ES-I3 (cell line): Measurements from ENCODE around the gene ZNF821.
A peak's percentile ranks its signal among the peaks of the same experiment; 100 is the strongest.

Experiments used
- H3K36me3 ChIP-seq: 2 replicates; pipeline ENCODE4 v1.6.1; 2013; ENCODE audit warnings: mild to moderate bottlenecking, low read length, control low read depth, moderate library complexity; ENCODE audit not compliant: insufficient read depth
- H3K4me1 ChIP-seq: 2 replicates; pipeline ENCODE4 v1.6.1; 2013; ENCODE audit warnings: mild to moderate bottlenecking, control low read depth, low read length; ENCODE audit not compliant: insufficient read depth
- H3K9ac ChIP-seq: 2 replicates; pipeline ENCODE4 v1.6.1; 2013; ENCODE audit warnings: low read depth, mild to moderate bottlenecking, low read length, moderate library complexity
- H3K9me3 ChIP-seq: 2 replicates; pipeline ENCODE4 v1.6.1; 2013; ENCODE audit warnings: mild to moderate bottlenecking, low read length, moderate library complexity; ENCODE audit not compliant: control insufficient read depth, insufficient read depth

Gene ZNF821, protein sequence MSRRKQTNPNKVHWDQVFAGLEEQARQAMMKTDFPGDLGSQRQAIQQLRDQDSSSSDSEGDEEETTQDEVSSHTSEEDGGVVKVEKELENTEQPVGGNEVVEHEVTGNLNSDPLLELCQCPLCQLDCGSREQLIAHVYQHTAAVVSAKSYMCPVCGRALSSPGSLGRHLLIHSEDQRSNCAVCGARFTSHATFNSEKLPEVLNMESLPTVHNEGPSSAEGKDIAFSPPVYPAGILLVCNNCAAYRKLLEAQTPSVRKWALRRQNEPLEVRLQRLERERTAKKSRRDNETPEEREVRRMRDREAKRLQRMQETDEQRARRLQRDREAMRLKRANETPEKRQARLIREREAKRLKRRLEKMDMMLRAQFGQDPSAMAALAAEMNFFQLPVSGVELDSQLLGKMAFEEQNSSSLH

DNA sequence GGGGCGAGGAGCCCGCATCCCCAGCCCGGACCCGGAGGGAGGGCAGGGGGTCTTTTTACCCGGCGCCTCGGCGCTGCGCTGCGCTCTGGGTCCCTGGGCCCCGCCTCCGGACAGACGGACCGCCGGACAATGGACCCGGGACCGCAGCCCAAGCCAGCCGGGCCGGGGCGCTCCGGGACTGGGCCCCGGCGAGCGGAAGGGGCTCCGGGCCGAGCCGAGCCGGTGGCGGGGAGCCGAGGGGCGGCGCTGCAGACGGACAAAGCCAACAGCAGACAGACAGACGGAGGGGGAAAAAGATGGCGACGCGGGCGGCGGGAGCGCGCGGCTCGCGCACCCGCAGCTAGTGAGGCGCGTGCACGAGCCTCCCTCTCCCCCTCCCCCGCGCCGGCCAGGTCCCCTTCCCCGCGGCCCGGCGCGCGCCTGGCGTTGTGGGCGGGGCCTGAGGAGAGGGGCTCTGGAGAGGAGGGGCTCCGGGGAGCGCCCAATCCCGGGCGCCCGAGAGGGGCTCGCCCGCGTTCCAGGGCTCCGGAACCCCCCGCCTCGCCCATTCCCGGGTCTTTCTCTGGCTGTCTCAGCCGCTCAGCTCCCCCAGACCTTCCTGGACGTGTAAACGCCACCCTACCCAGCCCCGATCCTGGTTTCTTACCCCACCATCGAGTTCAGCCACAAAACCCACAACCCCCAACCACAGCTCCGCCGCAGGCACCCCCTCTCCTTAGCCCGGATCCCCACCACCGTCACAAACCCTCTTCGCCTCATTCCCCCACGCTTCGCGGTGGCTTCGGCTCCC is at the start of gene ZNF821:
TSS of gene ZNF821 (minus strand) at position 334 of the 790 bp plus-strand sequence. CDS start 4,236 bp downstream, outside the sequence.
- Histone ChIP-seq H3K9ac (peak within 1 kb of the TSS; percentile 93), H3K36me3 (peaks cover 8% of the 10 kb centered on the region), H3K4me1 (peaks cover 9% of the 10 kb centered on the region), H3K9me3 (no peaks in the 10 kb centered on the region)

DNA sequence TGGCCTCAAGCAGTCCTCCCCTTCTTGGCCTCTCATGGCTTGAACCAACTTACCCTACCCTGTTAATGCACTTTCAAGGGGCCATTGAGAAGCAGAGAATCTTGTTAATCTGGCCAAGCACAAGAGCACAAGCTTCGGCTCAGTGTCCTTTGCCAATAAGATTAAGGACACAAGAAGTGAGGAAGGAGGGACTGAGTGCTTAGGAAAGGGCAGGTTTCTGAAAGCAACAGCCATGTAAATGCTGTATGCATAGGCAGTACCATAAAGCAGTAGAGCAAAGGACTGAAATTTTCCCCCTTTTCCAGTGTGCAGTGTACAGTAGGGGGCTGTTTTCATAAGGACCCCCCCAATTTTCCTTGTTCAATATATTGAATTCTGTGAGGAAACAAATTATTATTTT is 49.0 kb upstream of the ZNF821 start:
- peaks cover 36% of the 10 kb centered on the region for H3K36me3 ChIP-seq
- no peak overlapping the region for H3K9ac ChIP-seq
- H3K9me3 ChIP-seq = no peaks in the 10 kb centered on the region
- no peaks in the 10 kb centered on the region for H3K4me1 ChIP-seq

DNA sequence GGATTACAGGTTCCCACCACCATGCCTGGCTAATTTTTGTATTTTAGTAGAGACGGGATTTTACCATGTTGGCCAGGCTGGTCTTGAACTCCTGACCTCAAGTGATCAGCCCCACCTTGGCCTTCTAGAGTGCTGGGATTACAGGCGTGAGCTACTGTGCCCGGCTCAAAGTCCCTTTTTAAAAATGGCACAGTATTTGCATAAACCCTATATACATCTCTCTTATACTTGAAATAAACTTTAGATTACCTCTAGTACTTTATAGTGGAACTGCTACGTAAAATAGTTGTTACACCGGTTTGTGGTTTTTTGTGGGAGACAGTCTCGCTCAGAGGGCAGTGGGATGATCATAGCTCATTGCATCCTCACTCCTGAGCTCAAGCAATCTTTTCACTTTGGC is 47.6 kb upstream of the ZNF821 start:
- no peak overlapping the region for H3K9ac ChIP-seq
- H3K9me3 ChIP-seq = no peaks in the 10 kb centered on the region
- peaks cover 42% of the 10 kb centered on the region for H3K36me3 ChIP-seq
- no peaks in the 10 kb centered on the region for H3K4me1 ChIP-seq

DNA sequence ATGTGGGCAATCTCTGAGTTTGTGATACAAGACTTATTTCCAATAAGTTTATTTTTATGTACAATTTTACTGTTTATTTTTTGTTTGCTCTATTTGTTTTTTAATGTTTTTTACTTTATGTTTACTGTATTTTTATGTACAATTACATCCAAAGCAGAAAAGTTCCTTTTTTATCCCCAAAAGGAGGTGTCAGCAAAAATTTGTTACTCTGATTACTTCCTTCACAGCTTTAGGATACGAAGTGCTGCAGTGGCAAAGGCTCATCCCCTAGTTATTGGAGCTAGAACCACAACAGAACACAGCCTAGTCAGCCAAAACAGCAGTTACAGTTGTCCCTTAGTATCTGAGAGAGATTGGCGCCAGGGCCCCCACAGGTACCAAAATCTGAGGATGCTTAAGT is 47.0 kb upstream of the ZNF821 start:
- peaks cover 42% of the 10 kb centered on the region for H3K36me3 ChIP-seq
- no peak overlapping the region for H3K9ac ChIP-seq
- no peaks in the 10 kb centered on the region for H3K9me3 ChIP-seq
- no peaks in the 10 kb centered on the region for H3K4me1 ChIP-seq

DNA sequence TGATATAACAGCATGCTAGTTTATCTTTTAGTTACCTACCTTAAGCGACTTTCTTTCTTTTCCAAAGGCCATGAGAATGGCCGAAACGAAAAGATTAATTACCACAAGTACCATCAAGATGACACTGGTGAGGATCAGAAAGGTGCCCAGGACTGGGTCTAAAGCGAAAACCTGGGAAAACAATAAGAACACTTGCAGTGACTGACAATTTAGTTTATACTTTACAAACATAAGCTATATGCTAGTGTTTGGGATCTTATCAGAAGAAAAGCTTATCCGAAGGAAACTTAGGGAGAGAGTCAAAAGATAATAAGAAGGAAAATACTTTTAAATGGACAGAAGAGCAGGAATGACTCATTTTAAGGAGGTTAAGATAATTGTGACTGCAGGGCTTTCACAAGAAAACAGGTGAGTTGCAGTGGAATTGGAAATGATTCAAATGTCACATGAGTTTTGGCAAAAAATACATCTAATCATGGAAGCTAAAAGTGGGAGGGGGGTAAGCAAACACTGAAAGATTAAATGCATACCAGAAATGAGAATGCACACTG is 46.1 kb upstream of the ZNF821 start:
- Histone ChIP-seq H3K9ac (no peak overlapping the region), H3K36me3 (peaks cover 42% of the 10 kb centered on the region), H3K9me3 (no peaks in the 10 kb centered on the region), H3K4me1 (no peaks in the 10 kb centered on the region)

DNA sequence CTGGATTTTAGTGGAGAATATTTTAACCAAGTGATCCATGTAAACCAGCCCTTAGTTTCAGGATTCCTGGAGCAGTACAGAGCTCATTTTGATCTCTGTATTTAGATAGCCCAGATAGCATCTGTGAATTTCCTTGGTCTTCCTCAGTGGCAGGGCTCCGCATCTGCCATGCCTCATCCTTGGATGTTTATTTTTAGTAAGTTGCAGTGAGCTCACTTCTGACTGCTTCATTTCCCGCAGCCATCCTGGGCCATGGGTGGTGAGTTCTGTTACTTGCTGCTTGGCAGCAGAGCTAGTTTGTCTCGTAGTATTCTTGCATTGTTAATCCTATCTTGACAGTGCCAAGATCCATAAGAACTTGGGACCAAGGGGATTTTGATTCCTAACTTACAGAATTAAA is 45.1 kb upstream of the ZNF821 start:
- Histone ChIP-seq H3K9ac (no peak overlapping the region), H3K36me3 (peaks cover 45% of the 10 kb centered on the region), H3K4me1 (no peaks in the 10 kb centered on the region), H3K9me3 (no peaks in the 10 kb centered on the region)

DNA sequence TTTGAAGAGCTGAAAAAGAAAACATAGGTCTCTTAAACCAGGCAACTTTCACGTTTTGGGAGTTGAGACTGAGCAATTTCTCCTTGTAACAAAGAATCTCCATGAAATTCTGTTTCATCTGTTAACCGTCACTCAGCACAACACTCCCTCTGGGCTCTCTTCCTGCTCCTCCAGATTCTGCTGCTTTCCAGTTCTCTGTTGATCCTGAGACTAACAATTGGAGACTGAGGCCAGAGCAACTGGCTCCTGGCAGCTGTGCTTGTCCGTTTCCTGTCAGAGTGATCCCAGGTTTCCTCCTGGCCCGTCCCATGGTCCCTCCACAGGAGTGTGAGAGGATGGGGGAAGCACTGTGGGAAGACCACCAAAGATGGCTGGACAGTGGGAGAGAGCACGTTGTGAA is 43.8 kb upstream of the ZNF821 start:
- Histone ChIP-seq H3K9me3 (no peaks in the 10 kb centered on the region), H3K9ac (no peak overlapping the region), H3K36me3 (peaks cover 42% of the 10 kb centered on the region), H3K4me1 (no peaks in the 10 kb centered on the region)

DNA sequence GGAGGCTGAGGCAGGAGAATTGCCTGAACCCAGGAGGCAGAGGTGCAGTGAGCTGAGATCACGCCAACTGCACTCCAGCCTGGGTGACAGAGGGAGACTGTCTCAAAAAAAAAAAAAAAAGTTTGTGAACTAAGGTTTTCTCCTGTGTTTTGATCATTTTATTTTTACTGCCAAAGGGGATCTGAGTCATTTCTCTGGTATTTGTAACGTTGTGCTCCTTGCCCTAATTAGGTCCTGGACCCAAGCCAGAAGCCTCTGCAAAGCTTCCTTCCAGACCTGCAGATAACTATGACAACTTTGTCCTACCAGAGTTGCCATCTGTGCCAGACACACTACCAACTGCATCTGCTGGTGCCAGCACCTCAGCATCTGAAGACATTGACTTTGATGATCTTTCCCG is 43.4 kb upstream of the ZNF821 start:
- H3K4me1 ChIP-seq = no peaks in the 10 kb centered on the region
- H3K9ac ChIP-seq = no peak overlapping the region
- H3K36me3 ChIP-seq = peaks cover 46% of the 10 kb centered on the region
- no peaks in the 10 kb centered on the region for H3K9me3 ChIP-seq

DNA sequence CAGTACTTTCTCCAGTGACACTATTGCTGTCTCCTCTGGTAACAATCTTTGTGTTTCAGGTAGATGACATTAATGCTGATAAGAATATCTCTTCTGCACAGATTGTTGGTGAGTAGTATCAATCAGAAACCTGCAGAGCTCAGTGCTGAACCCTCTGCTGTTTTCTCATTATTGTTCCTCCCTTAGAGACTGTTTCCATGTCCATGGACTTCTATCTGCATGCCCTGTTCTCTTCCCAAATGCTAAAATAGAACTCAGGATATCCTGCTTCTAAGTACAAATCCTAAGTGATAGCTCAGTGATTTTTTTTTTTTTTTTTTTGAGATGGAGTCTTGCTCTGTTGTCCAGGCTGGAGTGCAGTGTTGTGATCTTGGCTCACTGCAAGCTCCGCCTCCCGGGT is 40.7 kb upstream of the ZNF821 start:
- Histone ChIP-seq H3K36me3 (peaks cover 57% of the 10 kb centered on the region), H3K9me3 (no peaks in the 10 kb centered on the region), H3K4me1 (no peaks in the 10 kb centered on the region), H3K9ac (no peak overlapping the region)

DNA sequence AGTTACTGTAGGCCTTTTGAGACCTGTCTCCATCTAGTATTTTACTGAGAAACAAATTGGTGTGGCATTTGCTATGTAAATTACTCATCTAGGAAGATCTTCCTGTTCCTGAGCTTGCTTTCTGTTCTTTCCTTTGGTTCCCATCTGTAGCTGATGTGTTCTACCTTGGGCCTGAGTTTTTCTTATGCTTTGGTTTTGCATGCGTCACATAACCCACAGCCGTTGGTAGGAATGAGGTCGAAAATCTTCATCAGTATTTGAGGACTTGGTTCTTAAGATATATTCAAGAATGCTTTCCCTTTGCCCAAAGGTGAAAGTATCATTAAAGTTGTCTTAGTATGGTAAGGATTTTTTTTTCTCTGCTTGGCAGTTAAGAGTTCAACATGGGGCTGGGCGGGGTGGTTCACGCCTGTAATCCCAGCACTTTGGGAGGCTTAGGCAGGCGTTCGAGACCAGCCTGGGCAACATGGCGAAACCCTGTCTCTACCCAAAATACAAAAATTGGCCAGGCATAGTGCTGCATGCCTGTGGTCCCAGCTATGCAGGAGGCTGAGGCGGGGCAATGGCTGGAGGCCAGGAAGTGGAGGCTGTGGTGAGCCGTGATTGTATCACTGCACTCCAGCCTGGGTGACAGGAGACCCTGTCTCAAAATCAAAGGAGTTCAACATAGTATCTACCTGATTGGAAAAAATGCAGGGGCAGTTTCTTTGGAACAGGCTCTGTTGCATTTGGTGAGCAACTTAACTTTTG is 40.1 kb upstream of the ZNF821 start:
- peaks cover 58% of the 10 kb centered on the region for H3K36me3 ChIP-seq
- no peaks in the 10 kb centered on the region for H3K9me3 ChIP-seq
- H3K9ac ChIP-seq = no peak overlapping the region
- no peaks in the 10 kb centered on the region for H3K4me1 ChIP-seq

DNA sequence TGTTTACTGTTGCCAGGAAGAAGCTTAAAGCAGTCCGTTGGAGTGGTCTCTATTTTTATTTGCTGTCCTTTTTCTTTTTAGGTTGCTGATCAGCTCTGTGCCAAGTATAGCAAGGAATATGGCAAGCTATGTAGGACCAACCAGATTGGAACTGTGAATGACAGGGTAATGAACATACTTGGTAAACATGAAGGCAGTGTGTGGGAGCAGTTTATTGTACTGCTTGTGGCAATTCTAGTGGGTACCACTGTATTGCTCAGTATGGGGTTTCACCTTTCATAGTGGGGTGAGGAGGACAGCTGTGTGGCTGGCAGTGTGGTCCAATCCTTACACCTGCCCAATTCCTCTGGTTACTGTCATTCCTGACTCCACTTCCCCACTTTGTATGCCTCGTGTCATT is 36.7 kb upstream of the ZNF821 start:
- Histone ChIP-seq H3K4me1 (no peaks in the 10 kb centered on the region), H3K9ac (no peak overlapping the region), H3K36me3 (peaks cover 68% of the 10 kb centered on the region), H3K9me3 (no peaks in the 10 kb centered on the region)

DNA sequence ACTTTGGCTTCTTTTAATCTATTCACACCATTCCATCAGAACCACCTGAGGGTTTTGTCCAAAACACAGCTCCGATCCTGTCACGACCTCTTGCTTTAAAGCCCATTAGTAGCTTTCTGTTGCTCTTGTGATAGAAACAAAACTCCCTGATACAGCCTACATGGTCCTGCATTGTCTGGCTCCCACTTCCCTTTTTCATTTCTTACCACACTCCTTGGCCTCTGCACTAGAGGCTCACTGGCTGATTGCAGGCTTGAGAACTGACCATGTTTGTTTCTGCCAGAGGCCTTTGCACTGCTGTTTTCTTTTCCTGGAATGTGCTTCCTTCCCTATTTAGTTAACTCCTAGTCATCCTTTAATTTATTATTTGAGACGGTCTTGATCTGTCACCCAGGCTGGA is 35.1 kb upstream of the ZNF821 start:
- Histone ChIP-seq H3K9me3 (no peaks in the 10 kb centered on the region), H3K4me1 (no peaks in the 10 kb centered on the region), H3K9ac (no peak overlapping the region), H3K36me3 (peaks cover 66% of the 10 kb centered on the region)

DNA sequence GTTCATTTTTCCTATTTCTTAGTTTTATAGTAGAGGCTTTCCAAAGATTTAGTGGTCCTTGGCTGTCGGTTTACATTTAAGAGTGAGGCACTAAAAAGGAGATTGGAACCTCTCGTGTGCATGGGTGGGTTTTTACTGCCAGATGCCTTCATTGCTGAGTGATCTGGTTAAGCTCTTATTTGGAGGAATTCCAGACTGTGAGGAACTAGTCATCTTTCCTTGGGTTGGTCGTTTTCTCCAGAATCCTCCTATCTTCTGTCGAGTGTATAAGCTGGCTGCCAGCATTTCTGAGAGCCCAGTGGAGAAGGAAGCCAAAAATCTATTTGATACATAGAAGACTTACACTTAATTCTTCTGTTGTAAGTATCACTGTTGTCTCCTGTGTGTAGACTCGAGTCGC is 33.9 kb upstream of the ZNF821 start:
- peaks cover 60% of the 10 kb centered on the region for H3K36me3 ChIP-seq
- no peaks in the 10 kb centered on the region for H3K9me3 ChIP-seq
- no peak overlapping the region for H3K9ac ChIP-seq
- H3K4me1 ChIP-seq = no peaks in the 10 kb centered on the region

DNA sequence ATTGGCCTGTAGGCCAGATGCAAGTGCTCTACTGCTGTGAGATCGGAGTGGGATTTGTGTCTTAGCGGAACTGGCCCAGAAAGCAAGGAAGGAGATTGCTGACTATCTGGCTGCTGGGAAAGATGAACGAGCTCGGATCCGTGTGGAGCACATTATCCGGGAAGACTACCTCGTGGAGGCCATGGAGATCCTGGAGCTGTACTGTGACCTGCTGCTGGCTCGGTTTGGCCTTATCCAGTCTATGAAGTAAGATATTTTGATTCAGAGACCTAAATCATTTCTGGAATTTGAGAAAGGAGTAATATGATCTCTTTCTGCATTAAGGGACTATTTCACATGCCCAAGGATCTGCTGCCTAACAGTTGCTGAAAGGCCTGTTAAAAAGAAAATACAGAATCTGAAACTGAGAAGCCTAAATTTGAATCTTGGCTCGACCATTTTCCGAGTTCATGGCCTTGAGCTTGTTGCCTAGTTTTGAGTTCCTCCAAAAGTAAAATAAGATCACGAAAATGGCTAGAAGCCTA is 32.5 kb upstream of the ZNF821 start:
- no peaks in the 10 kb centered on the region for H3K4me1 ChIP-seq
- no peak overlapping the region for H3K9ac ChIP-seq
- peaks cover 49% of the 10 kb centered on the region for H3K36me3 ChIP-seq
- no peaks in the 10 kb centered on the region for H3K9me3 ChIP-seq
